Fibroblast of mammary gland (primary cell): ENCODE results near the gene TRAPPC10.
A peak's percentile ranks its signal among the peaks of the same experiment; 100 is the strongest.

ENCODE experiments used
- DNase-seq: peaks from one replicate; pipeline ENCODE4 v3.0.0-alpha.2; 2010; ENCODE audit warnings: low read depth
- H3K4me3 ChIP-seq: 2 replicates; pipeline ENCODE4 v1.5.1; 2011; ENCODE audit warnings: low read depth, mild to moderate bottlenecking, low read length, moderate library complexity; ENCODE audit not compliant: control insufficient read depth
- TF ChIP-seq, protein P1 (sequence below): conservative IDR thresholded peaks from 2 replicates; pipeline ENCODE4 v1.5.1; 2011; ENCODE audit warnings: low read depth, low read length, inconsistent platforms; ENCODE audit not compliant: control insufficient read depth, insufficient read depth

The TRAPPC10 gene

GRCh38 chr21:44019568-44019958 is 7.5 kb downstream of the TRAPPC10 start:
- no peak overlapping the region for H3K4me3 ChIP-seq
- DNase-seq: no peak
- TF ChIP-seq, protein P1, sequence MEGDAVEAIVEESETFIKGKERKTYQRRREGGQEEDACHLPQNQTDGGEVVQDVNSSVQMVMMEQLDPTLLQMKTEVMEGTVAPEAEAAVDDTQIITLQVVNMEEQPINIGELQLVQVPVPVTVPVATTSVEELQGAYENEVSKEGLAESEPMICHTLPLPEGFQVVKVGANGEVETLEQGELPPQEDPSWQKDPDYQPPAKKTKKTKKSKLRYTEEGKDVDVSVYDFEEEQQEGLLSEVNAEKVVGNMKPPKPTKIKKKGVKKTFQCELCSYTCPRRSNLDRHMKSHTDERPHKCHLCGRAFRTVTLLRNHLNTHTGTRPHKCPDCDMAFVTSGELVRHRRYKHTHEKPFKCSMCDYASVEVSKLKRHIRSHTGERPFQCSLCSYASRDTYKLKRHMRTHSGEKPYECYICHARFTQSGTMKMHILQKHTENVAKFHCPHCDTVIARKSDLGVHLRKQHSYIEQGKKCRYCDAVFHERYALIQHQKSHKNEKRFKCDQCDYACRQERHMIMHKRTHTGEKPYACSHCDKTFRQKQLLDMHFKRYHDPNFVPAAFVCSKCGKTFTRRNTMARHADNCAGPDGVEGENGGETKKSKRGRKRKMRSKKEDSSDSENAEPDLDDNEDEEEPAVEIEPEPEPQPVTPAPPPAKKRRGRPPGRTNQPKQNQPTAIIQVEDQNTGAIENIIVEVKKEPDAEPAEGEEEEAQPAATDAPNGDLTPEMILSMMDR: no peak

DNA sequence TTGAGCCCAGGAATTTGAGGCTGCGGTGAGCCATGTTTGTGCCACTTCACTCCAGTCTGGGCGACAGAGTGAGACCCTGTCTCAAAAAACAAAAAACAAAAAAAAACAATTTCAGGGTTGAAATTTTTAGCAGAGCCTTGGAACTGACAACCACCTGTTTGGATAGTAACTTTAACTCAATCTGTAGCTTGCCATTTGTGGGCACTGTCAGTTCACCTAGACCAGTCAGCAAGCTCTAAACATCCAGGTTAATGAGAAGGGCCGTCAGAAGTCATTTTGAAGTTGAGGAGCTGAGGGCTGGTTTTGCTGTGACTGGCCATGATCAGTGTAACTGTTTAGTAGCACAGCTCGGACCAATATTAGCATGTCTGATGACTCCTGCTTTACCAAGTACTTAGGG is 8.4 kb downstream of the TRAPPC10 start:
- DNase-seq: no peak
- TF ChIP-seq, protein P1: no peak
- no peak overlapping the region for H3K4me3 ChIP-seq

DNA sequence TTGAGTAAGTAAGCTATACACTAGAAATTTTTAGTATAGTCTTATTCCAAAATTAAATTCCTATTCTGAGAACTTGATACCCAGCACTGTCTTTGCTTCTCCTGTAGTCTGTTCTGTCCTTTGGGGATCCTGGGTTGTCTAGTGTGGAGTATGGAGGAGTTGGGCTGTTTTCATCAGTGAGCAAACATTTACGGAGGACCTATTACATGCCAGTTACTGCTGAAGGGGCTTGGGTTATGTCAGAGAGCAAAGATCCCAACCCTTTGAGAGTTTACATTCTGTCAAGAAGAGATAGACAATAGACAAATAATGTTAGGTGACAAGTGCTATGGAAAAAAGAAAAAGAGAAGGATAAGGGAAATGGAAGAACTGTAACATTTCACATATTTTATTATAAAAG is 9.0 kb downstream of the TRAPPC10 start:
- no peak for DNase-seq
- no peak overlapping the region for H3K4me3 ChIP-seq
- TF ChIP-seq, protein P1: no peak

DNA sequence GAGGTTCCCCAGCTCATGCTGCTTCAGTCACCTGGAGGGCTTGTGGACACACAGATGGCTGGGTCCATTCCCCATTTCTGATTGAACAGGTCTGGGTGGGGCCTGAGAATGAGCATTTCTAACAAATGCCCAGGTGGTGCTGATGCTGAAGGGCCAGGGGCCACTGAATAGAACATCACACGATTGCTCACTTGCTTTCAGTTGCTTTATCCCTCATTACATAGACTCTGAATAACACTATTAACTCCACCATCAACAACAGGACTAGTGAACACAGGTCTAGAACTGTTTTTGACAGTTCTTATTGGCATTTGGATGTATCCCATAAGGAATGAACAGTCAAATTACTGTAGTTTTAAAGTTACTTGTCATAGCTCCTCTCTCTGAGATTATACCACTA is 12.1 kb downstream of the TRAPPC10 start:
- TF ChIP-seq, protein P1: no peak
- DNase-seq: no peak
- H3K4me3 ChIP-seq: no peak overlapping the region

- TF ChIP-seq, protein P1: no peak
- peak; percentile 76 for DNase-seq
- no peak overlapping the region for H3K4me3 ChIP-seq
Measured at GRCh38 chr21:44024887-44025353, 12.8 kb downstream of the TRAPPC10 start.

DNA sequence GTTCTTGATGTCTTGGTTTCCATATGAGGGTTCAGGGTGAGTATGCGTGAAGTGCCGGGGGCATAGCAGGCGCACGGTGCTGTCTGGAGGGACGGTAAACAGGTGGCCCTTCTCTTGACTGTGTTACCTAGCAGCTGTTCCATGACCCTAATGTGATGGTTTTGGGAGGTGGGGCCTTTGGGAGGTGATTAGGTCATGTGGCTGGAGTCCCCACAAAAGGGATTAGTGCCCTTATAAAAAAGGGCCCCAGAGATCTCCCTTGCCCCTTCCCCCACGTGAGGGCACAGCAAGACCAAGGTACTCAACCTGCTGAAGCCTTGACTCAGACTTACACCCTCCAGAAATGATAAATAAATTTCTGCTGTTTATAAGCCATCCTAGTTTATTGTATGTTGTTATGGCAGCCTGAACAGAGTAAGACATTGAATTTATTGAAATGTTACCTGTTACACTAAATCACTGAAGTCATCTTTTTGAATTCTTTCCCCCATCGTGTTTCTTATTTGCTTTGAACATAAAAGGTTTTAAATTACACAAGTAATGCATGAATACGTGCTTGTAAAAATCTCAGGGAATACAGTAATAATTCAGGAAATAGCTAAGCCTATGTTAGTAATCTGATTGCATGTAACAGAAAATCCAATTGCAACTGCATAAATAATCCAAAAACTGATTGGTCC is 15.6 kb downstream of the TRAPPC10 start:
- TF ChIP-seq, protein P1: no peak
- no peak overlapping the region for H3K4me3 ChIP-seq
- no peak for DNase-seq
